Effector CD4-positive, alpha-beta T cell (primary cell): ENCODE measurements around the gene SHANK1. TPM values are rescaled to one million over a fixed set of nuclear protein-coding genes. Genes with fewer than 3 reads are reported as not detected.
"Not testable (repeated sequence)": the region's sequence is repeated elsewhere in the genome, so short reads cannot be mapped to it uniquely, and the experiment has no call there.

ENCODE experiments used
- DNase-seq: peaks from one replicate; pipeline ENCODE4 v3.0.0-alpha.2; 2020
- total RNA-seq: gene quantifications from one replicate; lab custom pipeline; 2026; lab: John Stamatoyannopoulos, UW

Gene SHANK1
- total RNA-seq: not detected

DNA sequence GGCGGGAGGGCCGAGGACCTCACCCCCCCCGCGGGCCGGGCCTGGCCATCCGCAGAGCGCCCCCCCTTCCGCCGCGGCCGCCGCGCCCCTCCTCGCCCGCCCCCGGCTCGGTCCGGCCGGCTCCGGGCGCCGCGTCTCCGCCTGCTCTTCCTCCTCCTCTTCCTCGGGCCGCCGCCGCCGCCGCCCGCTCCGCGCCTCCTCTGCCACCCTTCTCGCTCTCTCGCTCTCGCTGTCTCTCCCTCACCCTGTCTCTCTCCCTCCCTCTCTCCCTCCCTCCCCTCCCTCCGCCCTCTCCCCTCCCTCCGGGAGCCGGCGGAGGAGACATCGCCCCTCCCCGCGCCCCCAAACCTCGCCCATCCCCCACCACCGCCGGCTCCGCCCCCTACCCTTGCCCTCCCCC, at the start of gene SHANK1:
Gene SHANK1, minus strand, starts transcription at position 237 of the 400 bp plus-strand sequence. CDS start 2,883 bp downstream, outside the sequence.
- no peak for DNase-seq

DNA sequence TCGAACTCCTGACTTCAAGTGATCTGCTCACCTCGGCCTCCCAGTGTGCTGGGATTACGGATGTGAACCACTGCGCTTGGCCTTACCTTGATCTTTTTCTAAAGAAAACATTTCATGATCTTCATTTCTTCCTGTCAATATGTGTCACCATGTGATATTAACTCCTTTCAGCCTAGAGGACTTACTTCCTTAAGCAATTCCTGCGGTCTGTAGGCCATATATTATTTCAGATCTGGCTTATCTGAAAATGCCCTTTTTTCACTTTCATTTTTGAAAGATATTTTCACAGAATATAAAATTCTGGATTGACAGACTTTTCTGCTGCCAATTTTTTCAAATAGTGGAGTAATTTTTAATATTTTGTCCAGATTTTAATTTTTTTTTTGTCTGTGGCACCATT, 48.7 kb upstream of the SHANK1 start:
- DNase-seq: no peak

DNA sequence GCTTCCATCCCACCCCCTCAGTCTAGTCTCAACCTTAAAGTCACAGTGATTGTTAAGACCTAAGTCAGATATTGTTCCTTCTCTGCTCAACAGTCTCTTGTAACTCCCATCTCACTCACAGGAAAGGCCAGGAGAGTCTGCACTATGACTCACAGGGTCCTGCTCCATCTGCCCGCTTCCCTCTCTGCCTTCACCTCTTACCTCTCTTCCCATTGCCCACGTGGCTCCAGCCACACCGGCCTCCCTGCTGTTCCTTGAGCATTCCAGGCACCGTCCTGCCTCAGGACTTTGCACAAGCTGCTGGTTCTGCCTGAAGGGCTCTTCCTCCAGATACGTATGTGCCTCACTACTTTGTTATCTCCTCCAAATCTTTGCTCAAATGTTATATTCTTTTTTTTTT, 47.7 kb upstream of the SHANK1 start:
- not testable (repeated sequence) for DNase-seq

DNA sequence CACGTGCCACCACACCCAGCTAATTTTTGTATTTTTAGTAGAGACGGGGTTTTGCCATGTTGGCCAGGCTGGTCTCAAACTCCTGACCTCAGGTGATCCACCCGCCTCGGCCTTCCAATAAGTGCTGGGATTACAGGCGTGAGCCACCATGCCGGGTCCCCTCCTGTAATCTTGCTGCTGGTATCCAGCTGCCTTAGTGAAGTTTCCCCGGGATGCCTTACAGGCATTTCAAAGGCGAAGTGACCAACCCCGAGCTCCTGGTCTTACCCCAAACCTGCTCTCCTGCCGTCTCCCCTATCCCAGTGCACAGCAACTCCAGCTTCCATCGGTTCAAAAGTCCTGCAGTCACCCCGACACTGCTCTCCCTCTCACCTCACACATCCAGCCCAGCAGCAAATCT, 47.1 kb upstream of the SHANK1 start:
- DNase-seq: not testable (repeated sequence)

DNA sequence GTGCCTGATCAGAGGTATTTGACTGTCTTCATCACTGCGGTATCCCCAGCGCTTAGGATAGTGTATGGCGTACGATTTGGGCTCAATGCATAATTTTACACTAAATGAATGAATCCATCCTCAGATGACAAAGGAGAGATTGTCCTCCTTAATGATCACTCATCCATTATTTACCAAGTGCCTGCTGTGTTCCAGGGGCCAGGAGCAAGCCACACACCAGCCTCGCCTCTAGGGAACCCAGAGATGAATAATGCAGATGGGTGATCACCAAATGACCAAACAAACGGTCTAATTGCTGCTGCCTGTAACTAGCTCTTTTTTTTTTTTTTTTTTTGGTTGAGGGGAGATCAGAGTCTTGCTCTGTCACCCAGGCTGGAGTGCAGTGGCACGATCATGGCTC, 44.8 kb upstream of the SHANK1 start:
- DNase-seq: no peak

DNA sequence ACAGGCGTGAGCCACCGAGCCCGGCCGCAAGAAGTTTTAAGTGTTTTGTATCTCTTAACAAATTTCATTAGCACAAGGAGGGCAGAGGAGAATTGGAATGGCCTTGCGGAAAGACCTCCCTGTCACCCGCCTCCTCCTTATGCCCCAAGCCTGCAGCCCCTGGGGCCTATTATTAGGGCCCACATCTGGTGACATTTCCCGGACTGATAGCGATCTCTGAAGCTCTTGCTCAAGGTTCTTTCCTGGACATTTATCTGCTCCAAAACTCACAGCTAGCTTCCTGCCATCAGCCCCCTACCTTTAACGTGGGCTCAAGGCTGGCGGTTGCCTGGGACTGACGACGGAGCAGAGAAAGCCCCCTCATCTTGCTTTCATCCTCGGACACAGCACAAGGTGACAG, 43.9 kb upstream of the SHANK1 start:
- DNase-seq: not testable (repeated sequence)

DNA sequence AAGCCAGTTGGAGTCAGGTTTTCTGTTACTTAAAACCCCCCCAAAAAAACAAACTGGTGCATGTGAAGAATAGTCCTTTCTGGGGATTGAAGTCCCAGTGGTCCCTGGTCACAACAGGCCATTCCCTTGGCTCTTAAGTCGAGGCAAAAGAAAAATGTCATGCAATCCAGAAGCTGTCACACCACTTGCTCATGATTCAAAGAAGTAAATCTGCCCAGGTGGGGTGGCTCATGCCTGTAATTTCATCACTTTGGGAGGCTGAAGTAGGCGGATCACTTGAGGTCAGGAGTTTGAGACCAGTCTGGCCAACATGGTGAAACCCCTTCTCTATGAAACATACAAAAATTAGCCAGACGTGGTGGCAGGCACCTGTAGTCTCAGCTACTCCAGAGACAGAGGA, 41.9 kb upstream of the SHANK1 start:
- DNase-seq: not testable (repeated sequence)

DNA sequence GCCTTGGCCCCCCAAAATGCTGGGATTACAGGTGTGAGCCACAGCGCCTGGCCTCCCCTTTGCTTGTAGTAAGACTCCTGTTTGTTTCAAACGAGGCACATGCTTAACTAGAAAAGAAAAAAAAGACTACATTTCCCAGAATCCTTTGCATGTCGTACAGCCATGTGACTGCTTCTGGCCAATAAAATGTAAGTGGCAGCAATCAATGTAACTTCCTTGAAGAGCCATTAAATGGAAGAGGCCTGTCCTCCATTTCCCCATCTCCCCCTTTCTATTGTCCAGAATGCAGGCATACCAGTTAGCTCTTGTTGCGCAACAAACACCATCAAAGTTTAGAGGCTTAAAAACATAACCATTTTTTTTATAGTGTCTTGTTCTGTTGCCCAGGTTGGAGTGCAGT, 40.3 kb upstream of the SHANK1 start:
- DNase-seq: no peak

DNA sequence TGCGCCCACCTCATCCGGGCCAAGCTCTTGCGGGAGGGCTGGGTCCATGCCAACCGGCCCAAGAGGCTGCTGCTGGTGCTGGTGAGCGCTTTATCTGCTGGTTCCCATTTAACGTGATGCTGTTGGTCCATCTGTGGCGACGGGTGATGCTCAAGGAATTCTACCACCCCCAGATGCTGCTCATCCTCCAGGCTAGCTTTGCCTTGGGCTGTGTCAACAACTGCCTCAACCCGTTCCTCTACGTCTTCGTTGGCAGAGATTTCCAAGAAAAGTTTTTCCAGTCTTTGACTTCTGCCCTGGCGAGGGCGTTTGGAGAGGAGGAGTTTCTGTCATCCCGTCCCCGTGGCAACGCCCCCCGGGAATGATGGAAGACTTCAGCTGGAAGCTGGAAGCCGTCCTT, 39.5 kb upstream of the SHANK1 start:
- DNase-seq: not testable (repeated sequence)

DNA sequence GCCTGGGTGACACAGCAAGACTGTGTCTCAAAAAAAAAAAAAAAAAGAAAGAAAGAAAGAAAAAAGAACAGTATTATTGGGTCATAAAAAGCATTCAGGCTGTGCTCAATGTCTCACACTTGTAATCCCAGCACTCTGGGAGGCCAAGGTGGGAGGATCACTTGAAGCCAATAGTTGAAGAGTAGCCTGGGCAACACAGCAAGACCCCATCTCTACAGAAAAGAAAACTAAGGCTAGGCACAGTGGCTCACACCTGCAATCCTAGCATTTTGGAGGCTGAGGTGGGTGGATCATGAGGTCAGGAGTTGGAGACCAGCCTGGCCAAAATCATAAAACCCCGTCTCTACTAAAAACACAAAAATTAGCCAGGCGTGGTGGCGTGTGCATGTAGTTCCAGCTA, 38.0 kb upstream of the SHANK1 start:
- DNase-seq: not testable (repeated sequence)

DNA sequence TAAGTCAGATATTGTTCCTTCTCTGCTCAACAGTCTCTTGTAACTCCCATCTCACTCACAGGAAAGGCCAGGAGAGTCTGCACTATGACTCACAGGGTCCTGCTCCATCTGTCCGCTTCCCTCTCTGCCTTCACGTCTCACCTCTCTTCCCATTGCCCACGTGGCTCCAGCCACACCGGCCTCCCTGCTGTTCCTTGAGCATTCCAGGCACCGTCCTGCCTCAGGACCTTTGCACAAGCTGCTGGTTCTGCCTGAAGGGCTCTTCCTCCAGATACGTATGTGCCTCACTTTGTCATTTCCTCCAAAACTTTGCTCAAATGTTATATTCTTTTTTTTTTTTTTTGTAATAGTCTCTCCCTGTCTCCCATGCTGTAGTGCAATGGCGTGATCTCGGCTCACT, 36.6 kb upstream of the SHANK1 start:
- DNase-seq: not testable (repeated sequence)

DNA sequence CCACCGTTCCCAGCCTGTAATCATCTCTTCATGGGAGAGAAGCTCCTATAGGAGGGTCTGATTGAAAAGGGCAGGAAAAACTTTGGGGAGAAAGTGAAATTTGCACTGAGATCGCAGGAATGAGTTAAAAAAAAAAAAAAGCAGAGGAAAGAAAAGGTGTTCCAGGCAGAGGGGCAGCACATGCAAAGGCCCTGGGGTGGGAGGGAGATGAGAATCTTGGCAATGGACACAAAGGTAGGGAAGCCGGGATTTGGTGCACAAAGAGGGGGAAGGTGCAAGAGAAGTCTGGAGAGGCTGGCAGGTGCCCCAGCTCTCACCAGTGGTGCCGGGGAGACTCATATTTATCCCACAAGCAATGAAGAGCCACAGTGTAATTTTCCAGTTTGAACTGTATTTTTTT, 34.3 kb upstream of the SHANK1 start:
- no peak for DNase-seq

DNA sequence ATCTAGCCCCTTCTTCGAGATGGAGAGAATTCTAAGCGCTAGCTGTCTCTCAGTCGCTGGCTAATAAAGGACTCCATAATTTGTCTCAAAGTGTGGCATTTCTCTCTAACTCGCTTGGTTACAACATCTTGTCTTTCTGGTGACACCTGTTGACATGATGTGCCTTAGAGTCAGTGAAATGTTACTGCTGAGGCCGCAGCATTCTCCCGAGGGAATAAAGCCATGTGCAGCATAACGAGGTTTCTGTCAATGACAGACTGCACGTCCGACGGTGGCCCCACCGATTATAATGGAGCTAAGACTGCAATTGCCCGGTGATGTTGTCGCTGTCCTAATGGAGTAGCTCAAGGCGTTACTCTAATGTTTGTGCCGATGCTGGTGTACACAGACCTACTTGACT, 30.4 kb upstream of the SHANK1 start:
- DNase-seq: no peak

DNA sequence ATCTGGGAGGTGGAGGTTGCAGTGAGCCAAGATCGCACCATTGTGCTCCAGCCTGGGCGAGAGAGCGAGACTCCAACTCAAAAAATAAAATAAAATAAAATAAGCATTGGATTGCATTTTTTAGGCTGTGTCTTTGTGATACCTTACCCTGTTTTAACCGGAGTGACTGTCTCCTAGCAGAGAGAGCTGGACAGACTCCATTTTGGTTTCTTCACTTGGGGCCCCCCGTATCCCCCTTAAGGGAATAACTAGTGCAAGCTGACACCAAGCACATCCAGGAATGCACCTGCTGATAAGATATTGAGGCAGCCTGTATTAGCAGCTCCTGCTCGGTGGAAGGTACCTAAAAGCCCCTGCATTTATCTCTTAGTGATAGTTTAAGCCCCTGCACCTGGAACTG, 29.9 kb upstream of the SHANK1 start:
- no peak for DNase-seq

DNA sequence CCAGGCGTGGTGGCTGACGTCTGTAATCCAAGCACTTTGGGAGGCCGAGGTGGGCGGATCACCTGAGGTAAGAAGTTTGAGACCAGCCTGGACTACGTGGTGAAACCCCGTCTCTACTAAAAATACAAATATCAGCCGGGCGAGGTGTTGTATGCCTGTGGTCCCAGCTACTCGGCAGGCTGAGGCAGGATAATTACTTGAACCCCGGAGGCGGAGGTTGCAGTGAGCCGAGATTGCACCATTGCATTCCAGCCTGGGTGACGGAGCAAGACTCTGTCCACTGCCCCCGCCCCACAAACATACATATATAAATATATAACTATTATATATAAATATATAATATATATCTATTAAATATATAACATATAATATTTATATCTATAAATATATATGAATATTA, 27.5 kb upstream of the SHANK1 start:
- DNase-seq: not testable (repeated sequence)

DNA sequence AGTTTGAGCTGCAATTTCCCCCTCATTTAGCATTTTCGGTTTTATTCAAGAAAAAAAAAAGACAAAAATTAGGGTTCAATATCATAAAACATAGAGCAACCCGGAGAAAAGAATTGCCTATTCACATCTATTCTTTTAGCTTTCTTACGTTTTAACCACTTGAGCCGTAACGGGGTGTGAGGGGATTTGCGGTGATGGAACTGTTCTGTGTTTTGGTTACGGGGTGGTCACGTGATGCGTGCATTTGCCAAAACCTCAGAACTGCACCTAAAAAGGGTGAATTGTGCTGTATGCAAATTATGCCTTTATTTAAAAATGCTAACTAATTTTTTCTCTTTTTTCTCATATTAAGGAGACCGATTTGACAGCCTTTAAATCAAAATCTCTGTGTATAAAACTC, 25.6 kb upstream of the SHANK1 start:
- DNase-seq: no peak

DNA sequence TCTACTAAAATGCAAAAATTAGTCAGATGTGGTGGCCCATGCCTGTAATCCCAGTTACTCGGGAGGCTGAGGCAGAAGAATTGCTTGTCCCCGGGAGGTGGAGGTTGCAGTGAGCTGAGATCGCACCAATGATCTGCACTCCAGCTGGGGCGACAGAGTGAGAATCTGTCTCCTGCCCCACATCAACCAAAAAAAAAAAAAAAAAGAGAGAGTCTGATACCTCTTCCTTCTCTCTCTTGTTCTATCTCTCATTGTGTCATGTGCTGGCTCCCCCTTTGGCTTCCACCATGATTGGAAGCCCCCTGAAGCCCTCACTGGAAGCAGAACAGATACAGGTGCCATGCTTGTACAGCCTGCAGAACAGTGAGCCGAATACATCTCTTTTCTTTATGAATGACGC, 23.9 kb upstream of the SHANK1 start:
- DNase-seq: no peak

DNA sequence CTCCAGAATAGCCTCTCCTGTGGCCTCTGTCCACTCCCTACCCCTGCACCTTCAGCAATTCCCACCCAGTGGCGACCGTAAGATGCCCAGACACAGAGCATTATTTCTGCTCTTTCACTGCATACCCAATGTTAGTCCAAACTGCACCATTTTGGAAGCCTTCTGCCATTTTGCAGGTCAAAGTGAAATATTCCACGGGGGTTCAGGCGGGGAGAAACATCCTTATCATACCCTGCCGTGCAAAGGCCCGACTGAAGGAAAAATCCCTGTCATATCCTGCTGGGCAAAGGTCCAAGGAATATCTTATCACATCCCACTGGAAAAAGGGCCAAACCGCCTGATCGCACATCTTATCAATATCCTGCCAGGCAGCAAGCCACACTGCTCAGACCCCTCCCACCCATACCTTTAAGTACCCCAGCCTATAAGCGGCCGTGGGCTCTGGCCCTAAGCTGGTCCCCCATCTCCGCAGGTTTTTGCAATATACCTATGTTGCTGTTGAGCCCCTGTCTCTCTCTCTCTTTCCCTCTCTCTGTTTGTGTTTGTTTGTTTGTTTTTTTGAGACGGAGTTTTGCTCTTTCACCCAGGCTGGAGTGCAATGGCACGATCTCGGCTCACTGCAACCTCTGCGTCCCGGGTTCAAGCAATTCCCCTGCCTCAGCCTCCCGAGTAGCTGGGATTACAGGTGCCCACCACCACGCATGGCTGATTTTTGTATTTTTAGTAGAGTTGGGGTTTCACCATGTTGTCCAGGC, 21.8 kb upstream of the SHANK1 start:
- no peak for DNase-seq

DNA sequence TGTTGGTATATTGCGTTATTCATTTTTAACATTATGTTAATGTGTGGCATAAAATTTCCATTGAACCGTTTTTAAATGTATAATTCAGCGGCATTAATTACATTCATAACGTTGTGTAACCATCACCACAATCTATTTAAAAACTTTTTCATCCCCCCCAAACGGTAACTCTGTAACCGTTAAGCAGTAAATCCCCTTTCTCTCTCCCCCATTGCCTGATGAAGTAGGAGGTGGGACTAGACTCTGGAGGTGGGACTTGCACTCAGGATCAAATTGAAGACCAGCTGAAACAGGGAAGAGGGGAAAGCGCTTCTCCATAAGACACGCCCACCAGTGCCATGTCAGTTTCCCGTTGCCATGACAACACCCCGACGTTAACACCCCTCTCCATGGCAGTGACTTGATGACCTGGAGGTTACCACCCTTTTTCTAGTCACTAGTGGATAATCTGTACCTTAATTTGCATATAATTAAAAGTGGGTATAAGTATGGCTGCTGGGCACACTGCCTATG, 20.4 kb upstream of the SHANK1 start:
- no peak for DNase-seq

DNA sequence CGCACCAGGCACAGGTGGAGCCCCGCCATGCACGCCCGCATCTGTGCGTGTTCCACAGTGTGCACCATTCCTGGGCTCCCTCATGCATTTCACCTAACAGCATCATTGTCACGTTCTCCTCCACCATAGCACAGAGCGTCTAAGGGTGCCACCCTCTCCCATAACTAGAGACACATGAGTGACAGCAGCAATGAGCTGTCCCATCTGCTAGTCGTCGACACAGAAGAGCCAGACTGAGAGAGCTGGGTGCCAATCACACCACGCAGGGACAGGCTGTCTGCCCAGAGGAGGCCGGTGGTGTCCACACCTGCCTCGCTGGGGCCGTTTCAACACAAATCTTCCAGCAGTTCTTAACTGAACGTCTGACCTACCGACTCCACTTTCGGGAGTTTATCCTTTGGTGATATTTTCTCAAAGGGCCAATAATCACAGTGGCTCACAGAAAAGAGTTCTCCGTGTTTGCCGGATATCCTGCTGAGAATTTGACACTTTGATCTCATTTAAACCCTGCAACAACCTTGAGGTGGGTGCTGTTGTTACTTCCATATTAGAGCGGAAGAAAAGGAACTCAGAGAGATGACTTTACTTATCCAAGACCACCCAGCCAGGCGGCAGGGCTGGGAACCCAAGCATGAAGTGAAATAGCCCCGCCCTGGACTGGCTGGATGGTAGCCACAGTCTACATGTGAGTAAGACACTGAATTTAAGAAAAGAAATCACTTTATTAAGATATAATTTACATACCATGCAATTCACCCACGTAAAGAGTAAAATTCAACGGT, 19.7 kb upstream of the SHANK1 start:
- DNase-seq: no peak

DNA sequence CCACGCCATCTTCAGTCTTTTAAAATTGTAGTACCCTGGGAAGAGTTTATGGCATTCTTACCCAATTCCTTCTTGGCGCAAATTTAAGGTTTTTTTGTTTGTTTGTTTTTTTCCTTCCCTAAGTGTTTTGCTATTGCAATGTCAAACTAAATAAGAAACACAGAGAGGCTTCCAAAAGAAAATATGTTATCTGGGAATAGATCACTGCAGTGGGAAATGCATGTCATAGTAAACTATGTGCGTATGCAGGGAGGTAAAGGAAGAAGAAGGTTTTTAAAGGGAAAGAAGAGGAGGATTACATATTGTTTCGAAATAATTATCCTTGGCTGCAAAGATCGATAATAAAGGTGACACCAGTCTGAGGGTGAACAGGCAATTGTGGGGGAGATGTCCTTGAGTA, 16.7 kb upstream of the SHANK1 start:
- DNase-seq: no peak

DNA sequence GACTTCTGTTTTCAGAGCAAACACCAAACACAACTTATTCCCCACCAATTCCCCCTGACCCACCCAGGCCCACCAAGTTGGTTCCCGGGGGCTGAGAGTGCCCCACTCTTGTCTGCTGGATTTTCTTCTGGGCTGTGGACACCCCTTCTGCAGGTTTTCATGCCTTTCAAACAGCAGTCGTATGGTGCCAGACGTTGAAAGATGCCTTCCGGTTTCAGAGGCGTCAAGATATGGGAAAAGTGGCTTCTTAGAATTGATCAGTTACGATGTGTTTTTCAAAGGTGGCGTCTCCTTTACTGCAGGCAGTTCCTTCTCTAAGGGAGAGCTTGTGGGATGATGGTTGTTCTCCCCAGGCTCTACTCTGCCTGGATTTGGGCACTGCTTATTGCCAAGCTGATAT, 16.3 kb upstream of the SHANK1 start:
- DNase-seq: no peak

DNA sequence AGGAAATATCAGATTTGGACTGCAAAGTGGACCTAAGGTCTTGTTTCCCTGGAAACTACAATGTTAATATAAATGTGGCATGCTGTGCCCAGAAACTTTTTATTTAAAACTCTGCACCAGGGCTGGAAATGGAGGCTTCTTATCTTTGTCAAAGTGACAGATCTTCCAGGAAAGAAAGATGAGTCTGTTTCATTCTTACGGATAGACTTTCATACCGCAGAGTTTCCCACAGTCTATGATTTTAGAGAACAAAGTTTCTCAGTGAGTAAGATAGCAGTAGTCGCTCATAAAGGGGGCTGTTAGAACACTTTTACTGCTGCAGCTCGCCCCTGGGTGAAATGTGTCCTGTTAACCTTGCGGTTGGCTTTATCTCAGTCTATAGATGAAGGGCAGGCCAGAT, 10.3 kb upstream of the SHANK1 start:
- no peak for DNase-seq

DNA sequence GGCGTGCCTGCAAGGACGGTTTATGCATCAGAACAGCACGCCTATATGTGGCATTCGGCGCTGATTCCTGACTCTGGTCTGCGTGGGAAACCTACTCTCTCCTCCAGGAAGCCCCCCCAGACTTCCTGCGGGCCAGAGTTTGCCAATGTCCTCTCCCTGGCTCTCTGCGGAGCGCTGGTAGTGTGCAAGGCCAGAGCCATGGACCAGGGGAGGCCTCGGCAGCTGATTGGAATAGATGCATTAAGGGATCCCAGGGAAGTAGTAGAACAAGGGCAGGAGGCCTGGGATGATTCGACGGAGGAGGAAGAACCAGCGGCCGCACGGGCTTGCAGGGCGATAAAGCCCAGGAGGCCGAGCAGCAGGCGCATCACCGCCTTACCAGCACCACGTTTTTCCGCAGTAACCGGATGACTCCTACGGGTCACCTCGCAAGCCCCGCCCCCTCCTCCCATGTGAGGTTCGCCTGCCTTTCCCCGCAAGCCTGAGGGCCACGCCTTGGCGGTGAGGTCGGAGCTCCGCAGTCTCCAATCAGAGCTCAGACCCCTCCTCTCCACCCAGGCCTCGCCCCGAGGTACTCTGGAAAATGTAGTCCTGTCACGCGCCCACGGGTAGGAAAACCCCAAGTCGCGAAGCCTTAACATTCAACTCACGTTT, 8.6 kb upstream of the SHANK1 start:
- no peak for DNase-seq
